ENCODE data around the gene APOC3.

APOC3 gene

GRCh38 chr11:116881143-116881542, 51.4 kb downstream of the APOC3 start:
- no peak for DNase-seq

- no peak for DNase-seq
These were observed 52.7 kb downstream of the APOC3 start for GRCh38 chr11:116882386-116882785.
